ENCODE data around the gene RGL1.

RGL1 gene

GRCh38 chr1:183871142-183871541 lies 66.2 kb downstream of the RGL1 start:
- no peak for DNase-seq

GRCh38 chr1:183871601-183872000 lies 66.7 kb downstream of the RGL1 start:
- DNase-seq: no peak

GRCh38 chr1:183872403-183872802 lies 67.5 kb downstream of the RGL1 start:
- no peak for DNase-seq

- no peak for DNase-seq
Observed at GRCh38 chr1:183873642-183874041, 68.7 kb downstream of the RGL1 start.

- DNase-seq: no peak
Observed at GRCh38 chr1:183876309-183876708, 71.4 kb downstream of the RGL1 start.

GRCh38 chr1:183877053-183877720 lies 72.3 kb downstream of the RGL1 start:
- no peak for DNase-seq

- no peak for DNase-seq
Observed at GRCh38 chr1:183879494-183879893, 74.6 kb downstream of the RGL1 start.

- no peak for DNase-seq
Observed at GRCh38 chr1:183879966-183880365, 75.0 kb downstream of the RGL1 start.

GRCh38 chr1:183880531-183881243 lies 75.8 kb downstream of the RGL1 start:
- DNase-seq: no peak

GRCh38 chr1:183881387-183882131 lies 76.6 kb downstream of the RGL1 start:
- no peak for DNase-seq

- DNase-seq: no peak
Observed at GRCh38 chr1:183882335-183883167, 77.6 kb downstream of the RGL1 start.

GRCh38 chr1:183883623-183884022 lies 78.7 kb downstream of the RGL1 start:
- no peak for DNase-seq

GRCh38 chr1:183884526-183884925 lies 79.6 kb downstream of the RGL1 start:
- no peak for DNase-seq

GRCh38 chr1:183885142-183885735 lies 80.3 kb downstream of the RGL1 start:
- no peak for DNase-seq

- DNase-seq: no peak
Observed at GRCh38 chr1:183886083-183886828, 81.3 kb downstream of the RGL1 start.

GRCh38 chr1:183886853-183887252 lies 81.9 kb downstream of the RGL1 start:
- no peak for DNase-seq

GRCh38 chr1:183887826-183888819 lies 83.2 kb downstream of the RGL1 start:
- no peak for DNase-seq

- DNase-seq: no peak
Observed at GRCh38 chr1:183889095-183889494, 84.2 kb downstream of the RGL1 start.

GRCh38 chr1:183891158-183891856 lies 86.4 kb downstream of the RGL1 start:
- no peak for DNase-seq

GRCh38 chr1:183892351-183892793 lies 87.5 kb downstream of the RGL1 start:
- DNase-seq: no peak
